GM19193 (cell line): ENCODE measurements around the gene LRP1.
A peak's percentile ranks its signal among the peaks of the same experiment; 100 is the strongest.

Experiments used
- POLR2A ChIP-seq: IDR thresholded peaks from 4 replicates; pipeline ENCODE4 v1.6.1; 2011; ENCODE audit not compliant: insufficient read depth, insufficient read length; ENCODE audit errors: extremely low read depth

LRP1 gene

DNA sequence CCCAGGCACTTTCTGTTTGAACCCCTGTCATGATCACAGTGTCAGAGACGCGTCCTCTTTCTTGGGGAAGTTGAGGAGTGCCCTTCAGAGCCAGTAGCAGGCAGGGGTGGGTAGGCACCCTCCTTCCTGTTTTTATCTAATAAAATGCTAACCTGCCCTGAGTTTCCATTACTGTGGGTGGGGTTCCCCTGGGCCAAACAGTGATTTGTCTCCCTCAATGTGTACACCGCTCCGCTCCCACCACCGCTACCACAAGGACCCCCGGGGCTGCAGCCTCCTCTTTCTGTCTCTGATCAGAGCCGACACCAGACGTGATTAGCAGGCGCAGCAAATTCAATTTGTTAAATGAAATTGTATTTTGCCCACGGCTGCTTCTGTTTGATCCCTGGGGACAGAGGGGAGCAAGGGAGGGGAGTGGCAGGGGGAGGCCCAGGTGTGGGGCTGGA lies 106.3 kb downstream of the LRP1 start:
- TF ChIP-seq POLR2A, result no peak

- peak; percentile 30 for TF ChIP-seq POLR2A
Measured at GRCh38 chr12:57235017-57235727, 106.9 kb downstream of the LRP1 start.

DNA sequence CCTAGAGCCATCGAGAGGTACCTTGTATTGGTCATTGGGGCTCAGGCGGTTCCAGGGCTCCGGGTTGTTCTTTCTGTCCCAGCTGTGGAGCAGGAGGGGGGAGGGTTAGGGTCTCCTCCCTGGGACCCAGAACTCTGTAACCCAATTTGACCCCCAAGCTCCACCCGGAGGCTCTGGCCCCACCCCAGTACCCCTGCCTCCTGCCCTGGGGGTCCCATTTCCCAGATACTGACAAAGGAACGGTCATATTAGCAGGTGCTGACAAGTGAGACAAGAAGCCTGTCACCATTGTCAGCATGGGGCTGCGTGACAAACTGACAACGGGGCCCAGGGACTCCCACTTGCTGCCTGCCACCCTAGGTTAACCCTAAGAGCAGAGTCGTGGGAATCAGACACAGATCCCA lies 107.4 kb downstream of the LRP1 start:
- no peak for TF ChIP-seq POLR2A

DNA sequence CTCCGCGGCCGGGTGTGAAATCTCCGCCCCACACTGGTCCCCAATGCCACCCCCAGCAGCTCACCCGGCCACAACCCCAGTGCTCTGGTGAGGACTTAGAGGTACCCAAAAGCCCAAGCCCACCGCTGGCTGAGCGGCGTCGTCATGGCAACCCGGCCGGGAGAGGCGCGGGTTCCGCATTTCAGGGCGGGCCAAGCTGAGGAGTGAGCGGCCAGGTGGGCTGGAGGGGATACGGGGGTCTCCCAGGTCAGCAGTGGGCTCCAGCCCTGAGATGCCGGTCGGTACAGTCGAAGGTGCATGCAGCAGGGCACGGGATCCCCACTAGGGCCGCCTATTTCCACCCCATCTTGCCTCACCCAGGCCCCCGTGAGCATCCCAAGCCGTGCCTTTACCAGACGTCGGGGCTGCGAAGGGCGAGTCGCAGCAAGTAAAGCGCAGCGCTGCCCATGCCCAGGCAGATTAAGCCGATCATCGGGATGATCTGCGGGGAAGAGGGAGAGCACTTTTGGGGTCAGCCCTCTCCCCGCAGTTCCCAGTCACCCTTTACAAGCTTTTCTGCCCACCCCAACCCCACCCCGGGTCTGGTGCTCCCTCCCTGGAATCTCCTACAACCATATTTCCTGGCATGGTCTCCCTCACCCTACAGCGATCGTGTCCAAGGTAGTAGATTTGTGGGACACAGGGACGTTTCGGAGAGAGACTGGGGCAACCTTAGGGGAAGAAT lies 108.1 kb downstream of the LRP1 start:
- peak; percentile 26 for TF ChIP-seq POLR2A

DNA sequence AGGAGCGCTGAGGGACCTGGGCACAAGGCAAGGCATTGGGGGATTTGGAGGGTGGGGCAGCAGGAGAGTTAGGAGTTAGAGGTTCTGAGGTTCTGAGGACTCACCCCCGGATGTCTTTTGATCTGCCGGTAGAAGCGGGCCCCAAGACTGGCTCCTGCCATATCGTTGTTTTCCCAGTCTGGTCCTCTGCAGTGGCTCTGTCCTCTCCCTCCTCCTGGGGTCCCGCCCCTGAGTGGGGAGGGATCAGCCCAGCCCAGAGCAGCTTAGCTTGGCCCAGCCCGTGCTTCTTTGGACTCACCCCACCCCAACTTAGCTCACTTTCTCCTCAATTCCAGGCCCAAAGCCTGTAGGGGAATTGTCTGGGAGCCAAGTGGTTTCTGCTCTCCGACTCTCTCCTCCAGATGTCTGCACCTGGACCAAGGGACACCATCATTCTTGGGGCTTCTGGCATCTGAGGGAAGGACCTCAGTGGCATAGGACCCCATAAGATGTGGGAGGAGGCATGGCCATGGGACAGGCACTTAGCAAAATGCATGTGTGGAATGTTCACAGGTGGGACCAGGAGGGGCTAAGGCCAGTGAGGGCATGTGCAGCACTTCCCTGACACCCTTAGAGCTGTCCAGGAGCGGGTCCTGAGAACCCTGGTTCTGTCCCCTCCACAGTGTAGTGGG lies 108.8 kb downstream of the LRP1 start:
- no peak for TF ChIP-seq POLR2A

DNA sequence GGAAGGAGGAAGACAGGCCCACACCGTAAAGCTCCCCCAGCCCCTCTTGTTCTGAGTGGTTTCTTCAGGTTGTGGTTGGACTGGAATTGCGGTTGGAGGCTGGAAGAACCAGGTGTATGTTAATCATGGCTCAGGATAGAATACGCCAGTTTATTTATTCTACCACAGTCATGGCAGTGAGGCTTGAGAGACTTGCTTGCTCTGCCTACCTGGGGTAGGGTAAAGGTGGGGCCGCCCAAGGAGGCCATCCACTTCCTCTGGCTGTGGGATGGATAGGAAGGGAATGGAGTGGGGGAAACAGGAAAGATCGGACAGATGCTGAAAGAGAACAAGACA lies 109.3 kb downstream of the LRP1 start:
- TF ChIP-seq POLR2A, result no peak

GRCh38 chr12:57237932-57238853 lies 109.9 kb downstream of the LRP1 start:
- TF ChIP-seq POLR2A, result no peak

DNA sequence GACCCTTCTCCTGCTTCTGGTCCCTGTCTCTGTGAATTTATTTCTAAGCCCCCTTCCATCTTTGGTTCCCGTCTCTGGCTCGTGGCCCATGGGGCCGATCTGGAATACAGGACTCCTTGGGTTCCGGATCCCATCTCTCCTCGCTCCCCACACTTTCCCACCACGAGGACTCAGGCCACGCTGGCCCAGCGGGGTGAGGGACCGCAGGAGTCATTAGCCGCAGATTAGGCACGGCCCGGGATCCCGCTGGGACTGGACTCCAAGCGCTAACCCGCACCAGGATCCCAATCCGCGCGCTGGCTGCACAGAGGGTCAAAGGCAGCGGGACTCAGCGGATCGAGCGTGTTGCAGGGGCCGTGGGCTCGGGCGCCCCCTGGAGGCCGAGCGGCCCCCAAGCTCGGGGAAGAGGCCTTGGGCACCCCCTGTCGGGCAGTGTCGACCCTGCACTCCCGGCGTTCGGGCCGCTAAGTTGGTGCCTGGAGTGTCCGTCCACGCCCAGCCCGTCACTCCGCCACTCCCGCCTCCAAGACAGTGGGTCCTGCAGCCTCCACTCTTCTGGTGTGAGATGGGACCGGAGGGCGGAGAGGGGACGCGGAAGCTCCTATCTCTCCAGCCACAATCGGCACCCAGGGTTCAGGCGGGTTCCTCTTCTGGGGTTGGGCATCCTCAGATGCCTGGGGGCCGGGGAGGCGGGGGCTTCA lies 110.7 kb downstream of the LRP1 start:
- TF ChIP-seq POLR2A, result peak; percentile 30

GRCh38 chr12:57239587-57240065 lies 111.3 kb downstream of the LRP1 start:
- TF ChIP-seq POLR2A, result no peak

DNA sequence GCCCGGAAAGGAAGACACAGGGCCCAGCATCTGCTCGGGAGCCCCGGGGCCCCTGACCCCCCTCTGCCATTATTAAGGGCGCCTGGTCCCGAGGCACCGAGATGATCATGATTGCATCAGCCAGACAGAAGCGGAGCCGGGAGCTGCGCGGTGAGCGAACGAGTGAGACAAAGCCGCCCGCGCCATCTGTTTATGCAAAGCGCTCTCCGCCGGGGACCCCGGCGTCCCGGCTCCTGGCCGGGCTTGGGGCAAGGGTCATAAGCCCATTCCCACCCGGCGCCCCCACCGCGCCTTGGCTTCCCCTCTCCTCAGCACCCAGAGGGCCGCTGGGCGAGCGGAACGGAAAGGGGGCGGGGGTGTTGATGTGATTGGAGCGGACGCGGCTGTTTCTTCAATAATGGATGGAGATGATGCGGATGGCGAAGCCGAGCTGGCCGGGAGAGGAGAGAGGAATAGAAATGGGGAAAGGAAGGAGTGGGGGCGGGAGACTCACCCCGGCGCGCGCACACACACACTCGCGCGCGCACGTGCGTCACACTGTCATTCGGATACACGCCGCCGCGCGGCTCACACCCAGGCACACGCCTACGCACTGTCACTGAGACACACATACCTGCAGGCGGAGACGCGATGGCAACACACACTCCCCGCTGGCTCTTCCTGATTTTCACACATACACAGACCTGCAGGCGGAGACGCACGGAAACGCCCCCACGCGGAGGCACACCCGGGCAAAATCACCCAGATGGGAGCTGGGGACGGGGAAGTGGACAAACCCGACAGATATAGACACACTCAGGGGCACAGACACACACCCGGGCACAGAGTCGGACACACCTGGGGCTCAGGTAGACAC lies 112.0 kb downstream of the LRP1 start:
- peak; percentile 34 for TF ChIP-seq POLR2A

DNA sequence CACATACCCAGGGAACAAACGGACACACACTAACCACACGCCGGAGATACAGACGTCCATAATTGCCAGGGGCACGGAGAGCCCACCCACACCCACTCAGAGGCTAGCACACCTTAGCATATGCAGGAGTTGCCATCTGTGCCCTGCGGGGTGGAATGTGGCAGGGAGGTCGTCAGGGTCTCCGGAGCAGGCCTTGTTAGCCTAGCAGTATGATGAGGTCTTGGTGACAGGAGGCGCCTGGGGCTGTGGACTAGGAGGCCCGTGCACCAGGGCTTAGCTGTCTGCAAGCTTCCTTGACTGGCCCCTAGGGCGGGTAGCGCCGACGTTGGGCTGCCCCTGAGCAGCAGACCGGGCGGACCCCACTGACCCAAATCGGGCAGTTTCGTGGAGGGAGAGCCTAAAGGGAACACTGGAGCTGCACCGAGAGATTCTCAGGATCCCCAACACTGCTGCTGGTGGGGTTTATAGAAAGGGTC lies 112.7 kb downstream of the LRP1 start:
- no peak for TF ChIP-seq POLR2A

DNA sequence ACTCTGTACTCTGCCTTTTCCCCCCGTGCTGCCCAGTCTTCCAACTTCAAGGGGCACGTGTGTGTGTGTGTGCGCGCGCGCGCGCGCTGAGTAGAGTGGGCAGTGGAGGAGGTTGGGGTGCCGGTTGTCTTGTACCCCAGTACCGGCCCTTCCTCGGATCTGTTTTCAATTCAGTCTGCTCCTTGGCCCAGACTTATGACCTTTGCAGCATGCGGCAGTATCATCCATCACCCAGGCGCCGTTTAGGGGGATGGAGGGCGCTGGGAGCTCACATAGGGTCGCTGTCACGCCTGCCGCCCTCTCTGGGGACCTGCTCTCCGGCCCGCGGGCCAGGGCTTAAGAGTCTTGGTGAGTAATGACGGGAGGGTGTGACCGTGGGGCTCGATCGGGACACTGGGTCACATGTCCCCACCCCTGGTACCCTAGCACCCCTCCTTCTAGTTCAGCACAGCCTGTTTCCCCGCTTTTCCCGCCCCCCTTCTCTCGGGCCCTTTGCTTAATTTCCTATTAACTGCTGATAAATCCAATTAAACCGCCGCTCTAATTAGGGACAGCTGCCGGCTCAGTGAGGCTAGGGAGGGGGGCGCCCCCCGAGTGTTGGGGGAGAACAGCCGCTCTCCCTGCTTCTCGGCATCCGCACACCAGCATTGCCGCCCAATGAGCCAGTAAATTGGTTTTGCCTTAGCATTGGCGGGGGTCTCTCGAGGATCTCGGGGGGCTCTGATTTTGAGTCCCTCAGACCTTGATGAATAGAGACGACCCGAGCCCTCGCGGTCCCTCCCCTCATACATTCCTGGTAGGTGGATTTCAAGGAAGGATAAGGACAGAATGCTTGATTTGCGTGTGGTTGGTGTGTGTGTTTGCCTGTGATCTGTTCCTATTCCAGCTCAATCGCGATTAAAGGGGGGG lies 113.4 kb downstream of the LRP1 start:
- no peak for TF ChIP-seq POLR2A
